Left hindlimb (tissue), 1 donor: Measurements from ENCODE around the gene SRGAP3.
A peak's percentile ranks its signal among the peaks of the same experiment; 100 is the strongest.

Source experiments
- DNase-seq: peaks from one replicate; pipeline ENCODE4 v3.0.0-alpha.2; 2018

SRGAP3 gene

GRCh38 chr3:9251055-9251786 lies 1.8 kb upstream of the SRGAP3 start:
- no peak for DNase-seq

DNA sequence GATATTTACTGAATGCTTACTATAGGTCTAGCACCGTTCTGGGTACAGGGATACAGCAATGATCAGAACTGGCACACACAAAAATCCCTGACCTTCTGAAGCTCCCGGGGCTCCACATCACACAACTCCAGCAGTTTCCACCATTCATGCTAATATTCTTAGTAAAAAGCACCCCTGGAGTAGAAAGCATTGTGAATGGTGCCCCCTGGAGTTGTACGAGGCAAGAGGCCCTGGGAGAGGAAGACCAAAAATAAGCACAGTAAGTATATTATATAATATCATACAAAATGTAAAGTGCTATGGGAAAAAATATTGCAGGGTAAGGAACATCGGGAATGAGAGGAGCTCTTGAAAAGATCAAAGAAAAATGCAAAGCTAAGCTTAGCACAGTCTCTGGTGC lies 790 bp upstream of the SRGAP3 start:
- no peak for DNase-seq

DNA sequence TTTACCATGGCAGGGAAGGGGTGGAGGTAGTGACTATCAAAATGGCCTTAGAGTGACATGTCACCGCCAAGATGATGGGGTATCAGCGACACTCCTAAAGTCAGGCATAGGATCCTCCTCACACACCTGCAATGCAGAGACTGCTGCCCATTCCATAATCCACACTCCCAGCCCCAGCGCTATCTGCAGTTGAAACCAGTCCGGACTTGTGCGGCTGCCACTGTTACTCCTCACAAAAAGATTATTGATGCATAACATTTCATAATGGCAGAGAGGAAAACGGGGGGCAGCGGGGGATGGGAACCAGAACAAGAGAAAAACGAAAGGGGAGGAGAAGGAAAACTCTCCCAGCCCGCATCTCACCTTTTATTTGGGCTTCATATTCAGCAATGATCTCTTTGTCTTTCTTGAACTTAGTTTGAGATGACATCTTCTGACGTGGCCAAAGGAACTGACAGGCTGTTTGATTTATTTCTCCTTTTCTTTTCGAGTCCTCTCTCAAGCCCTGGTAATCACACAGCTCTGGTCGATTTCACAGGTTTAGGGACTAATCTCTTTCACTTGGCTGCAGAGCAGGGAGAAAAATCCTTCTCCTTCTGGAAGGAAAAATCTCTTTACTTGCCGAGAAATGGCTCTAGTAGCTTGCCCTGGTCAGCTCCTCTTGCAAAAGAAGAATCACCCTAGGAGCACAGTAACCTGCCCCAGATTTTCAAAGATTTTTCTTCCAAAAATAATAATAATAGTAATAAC lies 749 bp downstream of the SRGAP3 start:
- DNase-seq: no peak

- no peak for DNase-seq
Measured at GRCh38 chr3:9247941-9248521, 1.4 kb downstream of the SRGAP3 start.

DNA sequence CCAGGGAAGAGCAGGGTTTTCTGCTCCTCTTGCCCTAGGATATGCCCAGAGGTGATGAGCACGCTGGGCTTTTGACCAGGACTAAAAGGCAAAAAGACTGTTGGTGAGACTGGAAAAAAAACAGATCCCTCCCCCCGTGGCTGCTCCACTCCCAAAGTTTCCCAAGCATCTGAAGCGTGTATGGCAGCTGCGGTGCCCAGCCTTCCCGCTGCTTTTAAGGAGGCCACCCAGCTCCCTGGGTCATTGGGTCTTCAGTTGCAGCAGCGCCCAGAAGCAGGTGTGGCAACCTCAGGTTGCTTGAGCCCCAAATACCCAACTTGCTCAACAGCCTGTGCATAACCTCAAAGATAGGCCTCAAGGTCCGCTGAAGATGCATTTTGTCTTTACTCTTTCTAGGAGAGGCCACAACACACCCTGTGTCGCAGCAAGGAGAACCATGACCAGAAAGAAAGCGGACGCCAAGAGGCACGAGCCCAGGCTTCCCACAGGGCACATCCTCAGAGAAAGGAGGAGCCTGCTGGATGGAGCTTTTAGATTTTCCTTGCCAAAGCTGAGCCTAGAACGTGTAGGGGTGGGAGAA lies 2.0 kb downstream of the SRGAP3 start:
- DNase-seq: no peak

DNA sequence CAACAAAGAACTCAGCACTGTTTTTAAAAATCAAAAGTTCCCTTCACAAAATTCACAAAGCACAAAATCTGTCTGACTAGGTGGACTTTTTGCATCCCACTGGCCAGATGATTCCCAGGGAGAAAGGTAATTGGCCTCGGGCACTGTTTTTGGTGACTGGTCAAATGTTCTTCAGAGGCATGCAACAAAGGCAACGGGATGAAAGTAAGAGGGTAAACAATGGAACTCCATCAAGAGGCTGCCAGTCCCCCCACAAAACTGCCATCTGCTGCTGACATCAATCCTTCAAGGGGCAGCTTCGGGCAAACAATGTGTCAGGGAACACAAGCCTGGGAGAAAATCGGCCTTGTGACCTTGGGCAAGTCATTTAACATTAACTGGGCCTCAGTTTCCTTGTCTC lies 3.3 kb downstream of the SRGAP3 start:
- DNase-seq: no peak

GRCh38 chr3:9244495-9245183 lies 4.8 kb downstream of the SRGAP3 start:
- no peak for DNase-seq

DNA sequence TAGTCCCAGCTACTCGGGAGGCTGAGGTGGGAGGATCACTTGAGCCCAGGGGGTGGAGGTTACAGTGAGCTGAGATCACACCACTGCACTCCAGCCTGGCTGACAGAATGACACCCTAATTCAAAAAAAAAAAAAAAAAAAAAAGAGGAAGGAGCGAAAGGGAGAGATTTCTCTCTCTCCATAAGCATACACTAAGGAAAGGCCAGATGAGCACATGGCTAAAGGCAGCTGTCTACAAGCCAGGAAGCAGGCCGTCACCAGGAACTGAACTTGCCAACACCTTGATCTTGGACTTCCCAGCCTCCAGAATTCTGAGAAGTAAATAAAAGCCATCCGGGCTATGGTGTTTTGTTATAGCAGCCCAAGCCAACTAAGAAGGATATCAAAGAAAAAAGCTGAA lies 7.5 kb downstream of the SRGAP3 start:
- DNase-seq: no peak

- no peak for DNase-seq
Measured at GRCh38 chr3:9239680-9240079, 9.8 kb downstream of the SRGAP3 start.

DNA sequence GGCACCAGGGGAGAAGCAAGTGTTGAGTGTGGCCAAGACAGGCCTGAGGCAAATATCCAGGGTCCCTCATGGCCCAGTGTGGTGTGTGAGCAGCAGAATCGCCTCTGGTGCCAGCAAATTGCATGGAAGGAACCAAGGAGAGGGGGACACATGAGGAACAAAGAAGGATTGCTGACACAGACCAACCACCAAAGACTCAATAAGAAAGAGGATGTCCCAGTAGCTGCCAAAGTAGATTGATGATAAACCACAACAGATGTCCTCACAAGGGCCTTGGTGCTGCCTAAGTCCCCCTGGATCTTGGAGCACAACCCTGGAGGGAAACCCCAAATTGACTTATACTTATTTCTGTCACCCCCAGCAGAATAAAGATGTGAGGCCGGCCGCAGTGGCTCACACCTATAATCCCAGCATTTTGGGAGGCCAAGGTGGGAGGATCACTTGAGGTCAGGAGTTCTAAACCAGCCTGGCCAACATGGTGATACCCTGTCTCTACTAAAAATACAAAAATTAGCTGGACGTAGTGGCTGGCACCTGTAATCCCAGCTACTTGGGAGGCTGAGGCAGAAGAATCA lies 10.6 kb downstream of the SRGAP3 start:
- no peak for DNase-seq

GRCh38 chr3:9238276-9238675 lies 11.2 kb downstream of the SRGAP3 start:
- DNase-seq: no peak

- no peak for DNase-seq
Measured at GRCh38 chr3:9233814-9234600, 15.4 kb downstream of the SRGAP3 start.

- DNase-seq: no peak
Measured at GRCh38 chr3:9233101-9233500, 16.3 kb downstream of the SRGAP3 start.

GRCh38 chr3:9231937-9232336 lies 17.5 kb downstream of the SRGAP3 start:
- DNase-seq: no peak

GRCh38 chr3:9231471-9231870 lies 18.0 kb downstream of the SRGAP3 start:
- no peak for DNase-seq

DNA sequence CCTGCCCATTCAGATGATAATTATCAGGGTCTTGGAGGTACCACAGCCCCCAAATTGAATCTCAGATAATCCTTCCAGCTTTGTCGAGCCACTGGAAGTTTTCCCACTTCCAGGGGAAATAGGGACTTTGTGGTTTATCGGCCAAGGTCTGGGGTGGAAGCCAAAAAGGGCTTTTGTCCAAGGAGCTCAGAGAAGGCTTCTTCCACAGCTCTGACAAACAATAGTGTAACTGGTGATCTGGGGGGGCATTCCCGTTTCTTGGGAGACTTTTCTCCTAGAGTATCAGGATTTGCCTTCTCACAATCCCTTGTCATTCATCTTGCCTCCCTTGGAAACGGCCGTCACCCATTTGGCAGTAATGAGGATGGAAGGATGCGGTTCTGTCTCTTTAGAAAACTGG lies 18.4 kb downstream of the SRGAP3 start:
- DNase-seq: peak; percentile 68

DNA sequence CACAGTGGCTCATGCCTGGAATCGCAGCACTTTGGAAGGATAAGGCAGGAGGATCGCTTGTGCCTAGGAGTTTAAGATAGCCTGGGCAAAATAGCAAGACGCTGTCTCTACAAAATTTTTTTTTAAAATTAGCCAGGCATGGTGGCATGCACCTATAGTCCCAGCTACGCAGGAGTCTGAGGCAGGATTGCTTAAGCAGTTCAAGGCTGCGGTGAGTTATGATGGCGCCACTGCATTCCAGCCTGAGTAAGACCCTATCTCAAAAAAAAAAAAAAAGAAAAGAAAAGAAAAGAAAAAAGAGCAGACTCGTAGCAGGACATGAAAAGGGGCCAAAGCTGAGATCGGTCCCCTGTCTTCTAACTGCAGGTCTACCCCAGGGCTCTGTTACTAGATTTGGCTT lies 18.9 kb downstream of the SRGAP3 start:
- no peak for DNase-seq

- no peak for DNase-seq
Measured at GRCh38 chr3:9229879-9230278, 19.6 kb downstream of the SRGAP3 start.

GRCh38 chr3:9229325-9229724 lies 20.1 kb downstream of the SRGAP3 start:
- no peak for DNase-seq

DNA sequence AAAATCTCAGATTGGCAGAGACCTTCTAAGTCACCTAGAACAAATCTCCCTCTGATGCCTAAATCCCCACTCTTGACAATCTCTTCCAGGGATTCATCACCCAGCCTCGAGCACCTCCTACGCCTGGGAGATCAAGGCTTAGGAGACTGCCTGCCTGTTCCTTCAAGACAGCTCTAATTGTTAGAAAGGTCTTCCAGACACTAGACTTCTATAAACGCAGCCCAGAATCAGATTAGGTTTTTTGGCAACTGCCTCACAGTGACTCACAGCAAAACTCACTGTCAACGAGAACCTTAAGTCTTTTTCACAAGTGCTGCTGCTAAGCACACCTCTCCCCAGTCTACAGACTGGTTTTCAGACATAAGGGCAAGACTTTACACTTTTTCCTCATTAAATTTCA lies 23.1 kb downstream of the SRGAP3 start:
- no peak for DNase-seq

GRCh38 chr3:9225268-9225667 lies 24.2 kb downstream of the SRGAP3 start:
- no peak for DNase-seq

GRCh38 chr3:9224490-9224889 lies 25.0 kb downstream of the SRGAP3 start:
- DNase-seq: no peak
